Stomach smooth muscle (tissue), 2 donors: ENCODE results near the gene PHACTR3.

Experiments
- H3K27ac ChIP-seq: one replicate; pipeline ENCODE4 v1.7.0; 2013; ENCODE audit warnings: mild to moderate bottlenecking, low read length, inconsistent platforms
- H3K27me3 ChIP-seq, 2 donors: one replicate each; pipeline ENCODE4 v1.7.0; 2013; ENCODE audit warnings: low read length in 2 of 2; ENCODE audit not compliant: insufficient read depth in 2 of 2, control insufficient read depth in 1 of 2
- H3K36me3 ChIP-seq, 2 donors: one replicate each; pipeline ENCODE4 v1.7.0; 2013; ENCODE audit warnings: low read length in 2 of 2; ENCODE audit not compliant: control insufficient read depth in 2 of 2, insufficient read depth in 2 of 2
- H3K4me1 ChIP-seq: one replicate; pipeline ENCODE4 v1.7.0; 2013; ENCODE audit warnings: low read length; ENCODE audit not compliant: control insufficient read depth, insufficient read depth
- H3K4me3 ChIP-seq, 2 donors: one replicate each; pipeline ENCODE4 v1.7.0; 2013; ENCODE audit warnings: low read length in 2 of 2
- H3K9ac ChIP-seq, 2 donors: one replicate each; pipeline ENCODE4 v1.7.0; 2013; ENCODE audit warnings: low read length in 2 of 2, mild to moderate bottlenecking in 1 of 2
- H3K9me3 ChIP-seq, 2 donors: one replicate each; pipeline ENCODE4 v1.7.0; 2013; ENCODE audit warnings: low read length in 2 of 2; ENCODE audit not compliant: control insufficient read depth in 2 of 2
- donor health status: healthy.
- donor health status: Pancreatic carcinoma.

Gene PHACTR3

DNA sequence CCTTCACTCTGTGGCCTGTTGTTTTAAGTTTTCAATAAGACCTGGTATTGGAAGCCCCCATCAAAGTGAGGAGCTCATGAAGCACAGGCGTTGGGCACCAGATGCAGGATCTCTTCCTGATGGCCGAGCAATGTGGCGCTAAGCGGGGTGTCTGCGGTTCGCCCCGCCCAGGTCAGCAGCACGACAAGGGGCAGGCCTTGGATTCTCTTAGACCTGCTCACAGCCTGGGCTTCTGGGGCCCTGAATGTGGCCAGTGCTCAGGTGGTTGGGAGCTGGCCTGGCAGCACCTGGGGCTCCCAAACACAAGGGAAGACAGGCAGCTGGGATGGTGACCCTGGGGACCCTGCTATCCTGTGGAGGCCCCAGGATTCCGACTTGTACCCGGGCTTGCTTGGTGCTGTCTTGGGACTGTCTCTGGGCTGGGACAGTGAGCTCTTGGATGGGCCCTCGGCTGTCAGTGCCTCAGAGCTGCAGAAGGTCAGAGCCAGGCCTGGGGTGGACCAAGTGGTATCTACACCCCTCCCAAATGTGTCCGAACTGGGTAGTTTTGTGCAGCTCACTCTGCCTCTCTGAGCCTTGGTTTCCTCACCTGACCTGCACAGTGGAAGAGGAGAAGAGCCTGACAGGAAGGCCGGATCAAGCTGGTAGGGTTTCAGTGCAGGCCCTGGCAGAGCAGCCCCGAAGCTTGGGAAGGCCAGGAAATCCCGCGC lies 69.1 kb downstream of the PHACTR3 start:
- H3K27me3 ChIP-seq = peaks cover 3 to 16% of the 10 kb centered on the region in 2 donors
- H3K27ac ChIP-seq = no peak overlapping the region
- no peaks in the 10 kb centered on the region for H3K36me3 ChIP-seq
- no peaks in the 10 kb centered on the region for H3K9me3 ChIP-seq
- H3K4me3 ChIP-seq = no peak overlapping the region
- no peak overlapping the region for H3K9ac ChIP-seq
- H3K4me1 ChIP-seq = peaks cover 4% of the 10 kb centered on the region

DNA sequence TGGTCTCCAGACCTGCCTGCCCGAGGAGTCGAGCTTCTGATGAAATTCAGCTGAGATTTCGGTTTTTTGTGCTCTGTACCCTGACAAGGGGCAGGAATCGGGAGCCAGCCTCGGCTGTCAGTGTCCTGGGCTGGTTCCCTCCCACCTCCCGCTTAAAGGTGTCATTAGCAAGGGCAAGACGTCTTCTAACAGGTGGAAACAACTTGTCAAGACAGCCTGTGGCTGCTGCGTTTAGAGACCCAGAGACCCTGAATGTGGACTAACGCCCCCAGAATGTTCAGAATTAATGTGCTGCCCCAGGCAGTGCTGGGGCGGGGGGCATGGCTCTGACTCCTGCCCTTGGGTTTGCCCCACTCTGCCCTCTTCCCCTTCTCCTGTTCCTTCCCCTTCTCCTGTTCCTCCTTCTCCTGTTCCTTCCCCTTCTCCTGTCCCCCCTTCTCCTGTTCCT lies 69.7 kb downstream of the PHACTR3 start:
- H3K27me3 ChIP-seq = peaks cover 3 to 16% of the 10 kb centered on the region in 2 donors
- H3K4me3 ChIP-seq = no peak overlapping the region
- H3K27ac ChIP-seq = no peak overlapping the region
- H3K9ac ChIP-seq = no peak overlapping the region
- H3K4me1 ChIP-seq = peaks cover 4% of the 10 kb centered on the region
- H3K9me3 ChIP-seq = no peaks in the 10 kb centered on the region
- no peaks in the 10 kb centered on the region for H3K36me3 ChIP-seq

DNA sequence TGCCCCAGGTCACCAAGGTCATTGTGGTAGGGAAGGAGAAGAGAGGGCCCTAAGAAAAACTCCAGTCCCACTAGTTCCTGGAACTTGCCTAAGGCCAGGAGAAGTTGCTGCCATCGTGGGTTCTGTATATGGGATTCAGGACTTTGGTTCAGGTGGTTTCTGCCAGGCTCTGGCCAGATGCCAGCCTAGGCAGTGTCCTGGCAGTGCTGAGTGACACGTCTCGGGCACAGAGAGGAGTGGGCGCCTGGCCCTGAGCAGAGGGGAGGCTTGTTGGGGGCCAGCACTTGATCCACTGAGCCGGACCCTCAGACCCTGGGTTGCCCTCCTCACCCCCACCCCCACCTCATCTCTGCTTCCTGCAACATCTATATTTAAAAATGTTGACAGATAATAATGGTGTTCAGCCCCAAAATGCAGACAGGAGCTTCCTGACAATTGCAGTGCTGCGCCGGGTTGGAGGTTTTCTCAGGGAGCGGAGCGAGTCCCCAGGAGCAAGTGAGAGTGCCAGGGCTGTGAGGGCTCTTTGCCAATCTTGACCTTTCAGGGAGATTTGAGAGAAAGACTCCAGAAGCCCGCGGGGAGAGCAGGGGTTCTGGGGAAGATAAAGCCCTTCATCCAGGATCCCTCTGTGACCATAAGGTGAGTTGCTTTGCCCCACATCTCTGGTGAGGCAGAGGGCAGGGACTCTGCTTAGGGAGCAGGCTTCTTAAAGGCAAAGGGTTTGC lies 71.9 kb downstream of the PHACTR3 start:
- peaks cover 3 to 20% of the 10 kb centered on the region in 2 donors for H3K27me3 ChIP-seq
- no peaks in the 10 kb centered on the region for H3K36me3 ChIP-seq
- no peak overlapping the region for H3K27ac ChIP-seq
- no peaks in the 10 kb centered on the region for H3K9me3 ChIP-seq
- H3K4me3 ChIP-seq = no peak overlapping the region
- no peak overlapping the region for H3K9ac ChIP-seq
- H3K4me1 ChIP-seq = no peaks in the 10 kb centered on the region

DNA sequence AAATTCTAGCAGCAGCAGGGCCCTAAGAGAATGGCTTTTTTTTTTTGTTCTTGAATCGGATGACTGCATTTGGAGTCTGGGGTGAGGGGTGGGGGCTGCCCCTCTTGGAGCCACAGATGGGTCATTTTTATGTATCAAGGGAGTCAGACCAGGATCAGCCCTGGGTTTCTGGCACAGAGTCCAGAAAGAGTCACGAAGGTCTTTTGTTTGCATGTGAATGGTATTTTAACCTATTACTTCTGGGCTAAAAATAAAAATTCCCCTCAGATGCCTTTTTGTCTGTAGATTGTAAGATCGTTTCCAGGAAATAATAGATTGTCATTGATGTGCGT lies 72.5 kb downstream of the PHACTR3 start:
- Histone ChIP-seq H3K9ac (no peak overlapping the region), H3K27ac (no peak overlapping the region), H3K9me3 (no peaks in the 10 kb centered on the region), H3K4me3 (no peak overlapping the region), H3K27me3 (peaks cover 3 to 20% of the 10 kb centered on the region in 2 donors), H3K36me3 (no peaks in the 10 kb centered on the region), H3K4me1 (no peaks in the 10 kb centered on the region)

DNA sequence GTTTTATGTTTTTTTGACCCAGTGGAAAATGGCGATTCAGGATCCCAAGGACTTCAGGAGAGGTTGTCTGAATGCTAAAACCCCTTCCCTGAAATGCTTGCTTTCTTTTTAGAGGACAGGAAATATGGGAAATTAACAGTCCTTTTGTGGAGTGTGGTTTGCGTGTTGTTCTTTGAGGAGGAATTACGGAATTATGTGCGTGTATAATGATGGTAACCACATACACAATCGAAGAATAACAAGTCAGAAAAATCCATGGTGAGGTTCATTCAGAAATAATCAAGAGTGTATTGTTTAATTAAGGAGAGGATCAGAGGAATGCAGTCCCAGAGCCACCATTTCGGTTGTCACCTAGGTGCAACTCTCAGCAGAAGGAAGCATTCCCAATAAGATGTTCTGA lies 73.2 kb downstream of the PHACTR3 start:
- Histone ChIP-seq H3K9ac (no peak overlapping the region), H3K4me3 (no peak overlapping the region), H3K9me3 (no peaks in the 10 kb centered on the region), H3K27ac (no peak overlapping the region), H3K36me3 (no peaks in the 10 kb centered on the region), H3K4me1 (no peaks in the 10 kb centered on the region), H3K27me3 (peaks cover 3 to 15% of the 10 kb centered on the region in 2 donors)

DNA sequence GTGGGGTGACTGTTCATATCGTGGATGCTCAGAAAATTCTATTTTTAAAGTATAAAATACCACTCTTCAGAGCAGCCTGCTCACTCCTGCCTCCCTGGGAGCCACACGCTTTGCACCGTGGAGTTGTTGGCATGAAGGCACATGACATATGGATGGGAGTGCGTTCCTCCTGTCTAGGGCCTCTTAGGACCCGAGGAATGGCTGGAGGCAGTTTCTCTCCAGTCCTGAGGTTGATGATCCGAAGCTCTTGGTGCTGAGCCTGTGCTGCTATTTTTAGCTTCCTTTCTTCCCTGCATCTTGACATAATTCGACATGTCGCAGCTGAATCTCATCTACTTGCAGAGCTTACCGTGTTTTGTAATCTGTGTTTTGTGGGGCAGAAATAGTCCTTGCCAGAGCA lies 73.9 kb downstream of the PHACTR3 start:
- Histone ChIP-seq H3K27ac (no peak overlapping the region), H3K36me3 (no peaks in the 10 kb centered on the region), H3K4me3 (no peak overlapping the region), H3K9ac (no peak overlapping the region), H3K27me3 (peaks cover 3 to 17% of the 10 kb centered on the region in 2 donors), H3K9me3 (no peaks in the 10 kb centered on the region), H3K4me1 (no peaks in the 10 kb centered on the region)

DNA sequence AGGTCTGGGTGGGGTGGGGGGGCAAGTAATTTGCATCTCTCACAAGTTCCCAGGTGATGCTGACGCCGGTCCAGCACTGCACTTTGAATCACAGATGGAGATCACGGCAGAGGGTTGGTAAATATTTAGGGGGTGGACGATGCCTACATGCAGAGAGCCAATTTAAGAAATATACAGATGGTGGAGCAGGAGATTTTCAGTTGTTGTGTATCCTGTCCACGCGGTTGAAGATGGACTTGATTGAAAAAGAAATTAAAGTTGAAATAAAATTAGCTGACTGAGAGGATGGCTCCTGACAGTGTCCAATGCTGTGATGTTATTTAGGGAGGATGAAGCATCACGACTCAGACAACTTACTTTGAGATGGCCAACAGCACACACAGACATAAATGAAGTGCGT lies 74.6 kb downstream of the PHACTR3 start:
- H3K9ac ChIP-seq = no peak overlapping the region
- no peaks in the 10 kb centered on the region for H3K9me3 ChIP-seq
- no peaks in the 10 kb centered on the region for H3K36me3 ChIP-seq
- H3K4me1 ChIP-seq = no peaks in the 10 kb centered on the region
- H3K27me3 ChIP-seq = peaks cover 3 to 15% of the 10 kb centered on the region in 2 donors
- H3K4me3 ChIP-seq = no peak overlapping the region
- no peak overlapping the region for H3K27ac ChIP-seq

DNA sequence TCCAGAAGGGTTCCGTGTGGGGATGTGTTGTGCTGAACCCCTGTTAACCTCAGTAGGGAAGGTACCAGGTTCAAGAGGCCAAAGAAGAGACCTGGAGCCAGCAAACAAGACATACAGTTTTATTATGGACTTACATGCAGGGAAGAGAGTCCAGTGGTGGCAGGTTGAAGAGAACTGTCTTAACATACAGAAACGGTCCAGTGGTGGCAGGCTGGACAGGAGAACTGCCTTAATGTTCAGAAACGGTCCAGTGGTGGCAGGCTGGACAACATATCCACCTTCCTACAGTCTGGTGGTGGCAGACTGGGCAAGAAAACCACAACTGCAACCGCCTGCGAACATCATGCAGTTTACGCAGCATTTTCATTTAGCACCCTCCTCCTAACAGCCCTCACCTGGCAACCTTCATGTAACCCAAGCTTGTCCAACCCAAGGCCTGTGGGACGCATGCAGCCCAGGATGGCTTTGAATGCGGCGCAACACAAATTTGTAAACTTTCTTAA lies 75.9 kb downstream of the PHACTR3 start:
- Histone ChIP-seq H3K4me1 (no peaks in the 10 kb centered on the region), H3K27ac (no peak overlapping the region), H3K36me3 (no peaks in the 10 kb centered on the region), H3K4me3 (no peak overlapping the region), H3K27me3 (peaks cover 7 to 15% of the 10 kb centered on the region in 2 donors), H3K9me3 (no peaks in the 10 kb centered on the region), H3K9ac (no peak overlapping the region)

DNA sequence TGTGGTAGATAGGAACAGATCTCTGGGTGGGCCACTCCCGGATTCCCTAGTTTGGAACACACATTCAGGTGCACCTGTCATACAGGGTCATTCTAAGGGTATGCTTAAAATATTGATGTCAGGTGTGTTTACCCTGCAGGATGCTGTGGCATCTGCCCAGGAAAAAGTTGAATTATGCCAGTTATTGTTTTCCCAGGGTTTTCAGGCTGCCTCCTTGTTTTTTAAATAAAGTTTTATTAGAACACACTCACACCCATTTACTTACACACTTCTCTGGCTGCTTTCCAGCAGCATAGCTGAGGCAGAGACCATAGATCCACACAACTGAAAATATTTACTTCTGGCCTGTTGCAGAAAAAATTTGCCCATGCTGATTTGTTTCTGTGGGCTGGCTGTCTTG lies 76.5 kb downstream of the PHACTR3 start:
- H3K4me1 ChIP-seq = no peaks in the 10 kb centered on the region
- no peak overlapping the region for H3K9ac ChIP-seq
- H3K36me3 ChIP-seq = no peaks in the 10 kb centered on the region
- no peaks in the 10 kb centered on the region for H3K9me3 ChIP-seq
- H3K4me3 ChIP-seq = no peak overlapping the region
- peaks cover 7 to 11% of the 10 kb centered on the region in 2 donors for H3K27me3 ChIP-seq
- H3K27ac ChIP-seq = no peak overlapping the region

DNA sequence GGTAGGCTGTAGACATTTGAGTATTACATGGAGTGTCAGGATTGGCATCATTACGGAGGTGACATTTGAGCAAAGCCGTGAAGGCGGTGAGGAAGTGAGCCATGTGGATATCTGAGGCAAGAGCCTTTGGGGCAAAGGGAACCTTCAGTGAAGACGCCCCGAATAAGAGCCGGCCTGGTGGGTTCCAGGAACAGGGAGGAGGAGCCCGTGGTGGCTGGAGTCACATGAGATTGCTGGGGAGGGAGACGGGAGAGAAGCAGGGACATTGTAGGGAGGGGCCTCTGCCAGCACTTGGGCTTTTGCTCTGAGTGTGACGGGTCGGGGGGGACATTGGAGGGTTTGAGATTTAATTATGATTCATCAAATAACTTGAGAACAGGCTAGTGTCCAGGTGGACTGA lies 78.3 kb downstream of the PHACTR3 start:
- no peaks in the 10 kb centered on the region for H3K9me3 ChIP-seq
- no peak overlapping the region for H3K9ac ChIP-seq

DNA sequence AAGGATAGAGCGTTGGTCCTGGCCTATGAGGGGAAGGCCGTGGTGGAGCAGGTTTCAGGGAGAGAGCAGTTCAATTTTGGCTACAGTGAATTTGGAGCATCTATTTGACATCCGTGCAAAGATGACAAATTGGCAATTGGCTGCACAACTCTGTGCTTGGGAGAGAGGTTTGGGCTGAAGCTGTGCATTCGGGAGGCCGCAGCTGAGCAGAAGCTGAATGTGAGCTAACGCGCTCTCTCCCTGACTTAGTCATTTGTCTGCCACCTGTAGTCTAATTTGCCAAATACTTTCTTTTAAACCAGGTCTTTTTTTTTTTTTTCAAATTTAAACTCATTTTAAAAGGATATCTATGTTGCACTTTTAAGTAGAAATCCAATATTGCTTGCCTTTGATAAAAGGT lies 78.8 kb downstream of the PHACTR3 start:
- H3K36me3 ChIP-seq = no peaks in the 10 kb centered on the region
- H3K27ac ChIP-seq = no peak overlapping the region
- H3K9ac ChIP-seq = no peak overlapping the region
- H3K4me1 ChIP-seq = no peaks in the 10 kb centered on the region
- no peak overlapping the region for H3K4me3 ChIP-seq
- H3K27me3 ChIP-seq = peaks cover 4 to 6% of the 10 kb centered on the region in 2 donors
- H3K9me3 ChIP-seq = no peaks in the 10 kb centered on the region

More for the DNA sequence above, 78.3 kb downstream of the PHACTR3 start:
- H3K4me3 ChIP-seq = no peak overlapping the region
- H3K27ac ChIP-seq = no peak overlapping the region
- H3K4me1 ChIP-seq = no peaks in the 10 kb centered on the region
- no peaks in the 10 kb centered on the region for H3K36me3 ChIP-seq
- peaks cover 7 to 9% of the 10 kb centered on the region in 2 donors for H3K27me3 ChIP-seq
